ENCODE data around the gene MBOAT2.

- TF ChIP-seq CTCF (IDR thresholded peaks at IDR 0.05) (no peak), POLR2A (IDR thresholded peaks at IDR 0.05) (no peak)
Observed at GRCh38 chr2:8962890-8963289, 40.6 kb downstream of the MBOAT2 start.
